Suprapubic skin (tissue), 4 donors: ENCODE results near the gene CRB2.

Experiments
- EP300 ChIP-seq: sonication (generic); formaldehyde crosslinking; IDR thresholded peaks from one replicate; pipeline ENCODE4 v1.6.1; 2017; ENCODE audit warnings: antibody characterized with exemption
- POLR2A ChIP-seq, 2 donors: fragments of 450-650 bp; IDR thresholded peaks; one replicate each; pipeline ENCODE4 v1.6.1; 2017; ENCODE audit warnings: antibody characterized with exemption in 2 of 2, mild to moderate bottlenecking in 2 of 2, moderate library complexity in 2 of 2
- POLR2AphosphoS5 ChIP-seq, 3 donors: sonication (generic); formaldehyde crosslinking; IDR thresholded peaks; one replicate each; pipeline ENCODE4 v1.6.1; 2017; ENCODE audit warnings: antibody characterized with exemption in 3 of 3

- TF ChIP-seq POLR2A (IDR thresholded peaks at IDR 0.05), result no peak
- TF ChIP-seq POLR2AphosphoS5 (IDR thresholded peaks at IDR 0.05), result no peak
- no peak for TF ChIP-seq EP300
These were observed 26.6 kb upstream of the CRB2 start for GRCh38 chr9:123329329-123329955.
